Epithelial cell of esophagus (primary cell): Measurements from ENCODE around the gene EXOC5.
"Not testable (repeated sequence)": the region's sequence is repeated elsewhere in the genome, so short reads cannot be mapped to it uniquely, and the experiment has no call there.

Experiments
- DNase-seq: peaks from one replicate; pipeline ENCODE4 v3.0.0; 2010; ENCODE audit warnings: low read depth
- H3K4me3 ChIP-seq: 2 replicates; pipeline ENCODE4 v1.5.1; 2011; ENCODE audit warnings: mild to moderate bottlenecking, low read length, control low read depth
- TF ChIP-seq, protein P1 (sequence below): IDR thresholded peaks from 2 replicates; pipeline ENCODE4 v1.5.1; 2011; ENCODE audit warnings: low read depth, mild to moderate bottlenecking, low read length, control low read depth, inconsistent platforms; ENCODE audit not compliant: insufficient read depth; ENCODE audit errors: missing control alignments

EXOC5 gene

DNA sequence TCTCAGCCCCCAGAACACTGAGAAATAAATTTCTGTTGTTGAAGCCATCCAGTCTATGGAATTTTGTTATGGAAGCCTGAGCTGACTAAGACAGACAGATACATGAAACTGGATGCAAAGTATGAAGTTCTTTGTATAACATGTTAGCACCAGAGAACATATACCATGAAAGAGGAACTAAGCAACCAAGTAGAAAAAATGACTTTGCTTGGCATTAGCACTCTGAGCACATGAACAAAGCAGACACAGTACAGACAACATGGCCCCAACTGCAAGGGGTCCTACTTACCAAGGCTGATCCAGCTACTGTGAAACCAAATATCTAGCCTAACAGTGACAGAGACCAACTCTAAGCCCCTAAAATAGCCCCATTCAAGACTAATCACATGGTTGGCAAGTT lies 13.8 kb downstream of the EXOC5 start:
- no peak for DNase-seq
- H3K4me3 ChIP-seq, result no peak overlapping the region
- TF ChIP-seq, protein P1, sequence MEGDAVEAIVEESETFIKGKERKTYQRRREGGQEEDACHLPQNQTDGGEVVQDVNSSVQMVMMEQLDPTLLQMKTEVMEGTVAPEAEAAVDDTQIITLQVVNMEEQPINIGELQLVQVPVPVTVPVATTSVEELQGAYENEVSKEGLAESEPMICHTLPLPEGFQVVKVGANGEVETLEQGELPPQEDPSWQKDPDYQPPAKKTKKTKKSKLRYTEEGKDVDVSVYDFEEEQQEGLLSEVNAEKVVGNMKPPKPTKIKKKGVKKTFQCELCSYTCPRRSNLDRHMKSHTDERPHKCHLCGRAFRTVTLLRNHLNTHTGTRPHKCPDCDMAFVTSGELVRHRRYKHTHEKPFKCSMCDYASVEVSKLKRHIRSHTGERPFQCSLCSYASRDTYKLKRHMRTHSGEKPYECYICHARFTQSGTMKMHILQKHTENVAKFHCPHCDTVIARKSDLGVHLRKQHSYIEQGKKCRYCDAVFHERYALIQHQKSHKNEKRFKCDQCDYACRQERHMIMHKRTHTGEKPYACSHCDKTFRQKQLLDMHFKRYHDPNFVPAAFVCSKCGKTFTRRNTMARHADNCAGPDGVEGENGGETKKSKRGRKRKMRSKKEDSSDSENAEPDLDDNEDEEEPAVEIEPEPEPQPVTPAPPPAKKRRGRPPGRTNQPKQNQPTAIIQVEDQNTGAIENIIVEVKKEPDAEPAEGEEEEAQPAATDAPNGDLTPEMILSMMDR, result no peak

DNA sequence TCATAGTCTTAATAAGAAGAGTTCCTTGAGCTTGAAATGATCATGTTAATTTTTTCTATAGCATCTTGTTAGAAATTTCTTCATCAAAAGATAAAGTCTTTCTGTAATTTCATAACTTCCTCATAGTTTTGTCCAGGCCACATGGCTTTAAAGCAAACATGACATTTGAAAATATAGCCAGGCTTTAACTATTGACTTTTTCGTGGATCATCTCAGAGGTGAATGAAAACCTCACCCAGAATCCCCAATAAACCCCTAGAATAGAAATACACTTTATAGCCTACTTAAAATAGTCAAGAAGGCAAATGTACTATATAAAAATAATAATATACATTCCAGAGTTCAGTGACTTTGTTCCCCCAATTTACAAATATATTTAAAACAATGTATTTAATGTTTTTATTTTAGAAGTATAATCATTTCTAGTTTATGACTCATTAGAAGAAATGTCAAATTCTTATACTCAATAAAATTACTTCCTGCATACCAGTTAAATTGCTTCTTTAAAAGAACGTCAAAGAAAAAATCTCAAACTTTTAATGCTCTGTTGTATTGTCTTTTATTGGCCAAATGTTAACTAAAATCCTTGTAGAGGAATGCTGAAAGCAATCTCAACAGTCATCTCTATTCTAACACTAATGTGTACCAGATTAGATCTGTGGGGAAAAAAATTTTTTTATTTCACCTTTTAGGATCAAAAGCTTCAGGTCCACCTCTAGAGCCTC lies 21.6 kb downstream of the EXOC5 start:
- H3K4me3 ChIP-seq, result no peak overlapping the region
- DNase-seq, result no peak
- TF ChIP-seq, protein P1, result no peak

DNA sequence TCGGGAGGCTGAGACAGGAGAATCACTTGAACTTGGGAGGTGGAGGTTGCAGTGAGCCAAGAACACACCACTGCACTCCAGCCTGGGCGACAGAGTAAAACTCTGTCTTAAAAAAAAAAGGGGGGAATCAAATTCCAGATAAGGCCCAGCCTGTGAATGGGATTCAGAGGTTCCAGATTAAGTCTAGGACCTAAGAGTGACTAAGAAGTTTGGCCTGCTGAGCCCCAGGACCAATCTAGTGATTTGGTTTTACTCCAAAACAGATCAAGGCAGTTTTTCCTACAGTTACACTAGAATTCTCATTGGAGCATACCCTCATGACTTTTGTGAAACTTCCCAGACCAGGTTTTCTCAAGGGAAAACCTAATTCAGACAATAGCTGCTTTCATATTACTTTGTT lies 22.8 kb downstream of the EXOC5 start:
- no peak overlapping the region for H3K4me3 ChIP-seq
- no peak for DNase-seq
- TF ChIP-seq, protein P1, result no peak

- TF ChIP-seq, protein P1, result no peak
- no peak overlapping the region for H3K4me3 ChIP-seq
- no peak for DNase-seq
These were observed 24.6 kb downstream of the EXOC5 start for GRCh38 chr14:57244106-57244505.

DNA sequence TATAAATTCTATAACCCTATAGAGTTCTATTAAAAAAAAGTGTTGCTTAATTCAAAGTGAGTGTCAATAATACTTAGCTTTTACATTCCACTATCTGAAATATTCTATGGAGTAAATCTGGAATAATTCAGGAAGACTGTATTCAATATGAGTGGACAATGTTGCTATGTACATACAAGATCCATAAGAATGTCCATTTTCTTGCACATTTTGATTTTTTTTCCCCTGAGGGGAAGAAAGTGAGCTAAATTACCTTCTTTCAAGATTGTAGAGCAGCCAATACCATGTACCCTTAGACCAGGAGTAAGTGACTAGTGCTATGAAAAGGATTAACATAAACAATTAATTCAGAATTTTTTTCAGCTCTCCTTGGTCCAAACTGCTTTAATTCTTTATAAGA lies 25.4 kb downstream of the EXOC5 start:
- no peak for DNase-seq
- H3K4me3 ChIP-seq, result no peak overlapping the region
- TF ChIP-seq, protein P1, result no peak

- not testable (repeated sequence) for H3K4me3 ChIP-seq, DNase-seq
These were observed 28.6 kb downstream of the EXOC5 start for GRCh38 chr14:57240115-57240514.

- H3K4me3 ChIP-seq, result no peak overlapping the region
- TF ChIP-seq, protein P1, result no peak
- no peak for DNase-seq
These were observed 36.7 kb downstream of the EXOC5 start for GRCh38 chr14:57232006-57232405.

- not testable (repeated sequence) for H3K4me3 ChIP-seq, DNase-seq
These were observed 40.4 kb downstream of the EXOC5 start for GRCh38 chr14:57228320-57228719.
